Measurements from ENCODE around the gene ITPKB.
"Not testable (repeated sequence)": the region's sequence is repeated elsewhere in the genome, so short reads cannot be mapped to it uniquely, and the experiment has no call there.

The ITPKB gene

GRCh38 chr1:226722240-226722900, 16.7 kb downstream of the ITPKB start:
- POLR2A ChIA-PET: no interaction called here
- no peak for TF ChIP-seq CTCF (IDR thresholded peaks at IDR 0.05; ENCODE audit: insufficient read depth, low read length, missing control alignments)
- DNase-seq (ENCODE audit: low read depth, low spot score): no peak
- no peak overlapping the region for H3K4me3 ChIP-seq (ENCODE audit: low read depth, low read length)
- CTCF ChIA-PET: interaction anchor here (1.0 to 2.2 kb wide), 2 partner anchors 8 to 87 kb away, joined by 3 to 5 read pairs; no protein-coding TSS in a partner anchor

GRCh38 chr1:226720574-226720973, 18.5 kb downstream of the ITPKB start:
- H3K4me3 ChIP-seq (ENCODE audit: low read depth, low read length); POLR2A ChIA-PET; CTCF ChIA-PET; DNase-seq (ENCODE audit: low read depth, low spot score): not testable (repeated sequence)

- DNase-seq (ENCODE audit: low read depth, low spot score): no peak
- POLR2A ChIA-PET: no interaction called here
- H3K4me3 ChIP-seq (ENCODE audit: low read depth, low read length): no peak overlapping the region
- no peak for TF ChIP-seq CTCF (IDR thresholded peaks at IDR 0.05; ENCODE audit: insufficient read depth, low read length, missing control alignments)
- CTCF ChIA-PET: interaction anchor here (0.9 kb wide), 1 partner anchor 8 kb away, joined by 4 read pairs; no protein-coding TSS in a partner anchor
Measured at GRCh38 chr1:226719596-226720387, 19.3 kb downstream of the ITPKB start.

GRCh38 chr1:226717256-226717909, 21.7 kb downstream of the ITPKB start:
- no peak overlapping the region for H3K4me3 ChIP-seq (ENCODE audit: low read depth, low read length)
- ChIA-PET POLR2A (no interaction called here), CTCF (no interaction called here)
- TF ChIP-seq CTCF (IDR thresholded peaks at IDR 0.05; ENCODE audit: insufficient read depth, low read length, missing control alignments): no peak
- no peak for DNase-seq (ENCODE audit: low read depth, low spot score)

- ChIA-PET CTCF (no interaction called here), POLR2A (no interaction called here)
- DNase-seq (ENCODE audit: low read depth, low spot score): no peak
- TF ChIP-seq CTCF (IDR thresholded peaks at IDR 0.05; ENCODE audit: insufficient read depth, low read length, missing control alignments): no peak
- H3K4me3 ChIP-seq (ENCODE audit: low read depth, low read length): no peak overlapping the region
Measured at GRCh38 chr1:226716577-226716976, 22.5 kb downstream of the ITPKB start.

GRCh38 chr1:226714148-226714547, 24.9 kb downstream of the ITPKB start:
- no peak overlapping the region for H3K4me3 ChIP-seq (ENCODE audit: low read depth, low read length)
- ChIA-PET CTCF (interaction anchor here (0.7 kb wide), 1 partner anchor 8 kb away, joined by 3 read pairs; no protein-coding TSS in a partner anchor), POLR2A (no interaction called here)
- DNase-seq (ENCODE audit: low read depth, low spot score): no peak
- no peak for TF ChIP-seq CTCF (IDR thresholded peaks at IDR 0.05; ENCODE audit: insufficient read depth, low read length, missing control alignments)

Data from AG04449 (cell line).